H9 (cell line): ENCODE measurements around the gene IER5. TPM values are rescaled to one million over a fixed set of nuclear protein-coding genes. Genes with fewer than 3 reads are reported as not detected.

Source experiments
- DNase-seq: peaks from one replicate; pipeline ENCODE4 v3.0.0-alpha.2; 2017
- H2AFZ ChIP-seq: one replicate; pipeline ENCODE4 v1.6.1; 2013; ENCODE audit warnings: mild to moderate bottlenecking, low read length, control low read depth, moderate library complexity
- H2AK5ac ChIP-seq: 2 replicates; pipeline ENCODE4 v1.6.1; 2013; ENCODE audit warnings: low read length, control low read depth, mixed read lengths; ENCODE audit not compliant: insufficient read length
- H2BK120ac ChIP-seq: one replicate; pipeline ENCODE4 v1.6.1; 2013; ENCODE audit warnings: low read depth, mild to moderate bottlenecking, low read length, control low read depth, inconsistent platforms; ENCODE audit not compliant: poor library complexity, severe bottlenecking
- H2BK12ac ChIP-seq: 2 replicates; pipeline ENCODE4 v1.6.1; 2013; ENCODE audit warnings: low read length, control low read depth, mixed read lengths, low read depth; ENCODE audit not compliant: insufficient read length
- H2BK15ac ChIP-seq: 2 replicates; pipeline ENCODE4 v1.6.1; 2013; ENCODE audit warnings: low read depth, low read length, control low read depth
- H2BK20ac ChIP-seq: one replicate; pipeline ENCODE4 v1.6.1; 2013; ENCODE audit warnings: low read depth, mild to moderate bottlenecking, low read length, control low read depth, inconsistent platforms; ENCODE audit not compliant: poor library complexity, severe bottlenecking
- H2BK5ac ChIP-seq: 2 replicates; pipeline ENCODE4 v1.6.1; 2013; ENCODE audit warnings: low read length, control low read depth, mixed read lengths; ENCODE audit not compliant: insufficient read length
- H3K14ac ChIP-seq: 2 replicates; pipeline ENCODE4 v1.6.1; 2013; ENCODE audit warnings: low read length, control low read depth; ENCODE audit not compliant: insufficient read depth
- H3K18ac ChIP-seq: 2 replicates; pipeline ENCODE4 v1.6.1; 2013; ENCODE audit warnings: low read depth, mild to moderate bottlenecking, mixed read lengths, low read length, control low read depth; ENCODE audit not compliant: insufficient read length
- H3K23ac ChIP-seq: 2 replicates; pipeline ENCODE4 v1.6.1; 2013; ENCODE audit warnings: low read length, control low read depth, mixed read lengths, low read depth; ENCODE audit not compliant: insufficient read length
- H3K23me2 ChIP-seq: 2 replicates; pipeline ENCODE4 v1.6.1; 2013; ENCODE audit warnings: low read depth, mild to moderate bottlenecking, mixed read lengths, low read length, control low read depth; ENCODE audit not compliant: insufficient read length, poor library complexity, severe bottlenecking
- H3K27ac ChIP-seq: 2 replicates; pipeline ENCODE4 v1.5.1; 2013; ENCODE audit warnings: low read length, control low read depth, mixed read lengths, low read depth; ENCODE audit not compliant: insufficient read length
- H3K27me3 ChIP-seq: 2 replicates; pipeline ENCODE4 v1.6.1; 2013; ENCODE audit warnings: low read length, control low read depth, inconsistent platforms; ENCODE audit not compliant: insufficient read depth
- H3K4ac ChIP-seq: 2 replicates; pipeline ENCODE4 v1.6.1; 2013; ENCODE audit warnings: low read depth, mild to moderate bottlenecking, control low read depth, inconsistent platforms, low read length, moderate library complexity
- H3K4me1 ChIP-seq: 2 replicates; pipeline ENCODE4 v1.6.1; 2013; ENCODE audit warnings: low read length, control low read depth, inconsistent platforms; ENCODE audit not compliant: insufficient read depth
- H3K4me2 ChIP-seq: 2 replicates; pipeline ENCODE4 v1.6.1; 2013; ENCODE audit warnings: low read length, control low read depth, mixed read lengths; ENCODE audit not compliant: insufficient read length, insufficient read depth
- H3K56ac ChIP-seq: 2 replicates; pipeline ENCODE4 v1.6.1; 2013; ENCODE audit warnings: low read depth, mild to moderate bottlenecking, mixed read lengths, low read length, control low read depth; ENCODE audit not compliant: insufficient read length
- H3K79me1 ChIP-seq: 2 replicates; pipeline ENCODE4 v1.6.1; 2013; ENCODE audit warnings: low read depth, mild to moderate bottlenecking, moderate library complexity, low read length, control low read depth, inconsistent platforms; ENCODE audit not compliant: insufficient read depth, poor library complexity, severe bottlenecking
- H3K79me2 ChIP-seq: 2 replicates; pipeline ENCODE4 v1.6.1; 2013; ENCODE audit warnings: low read length, control low read depth, inconsistent platforms; ENCODE audit not compliant: insufficient read depth
- H3K9ac ChIP-seq: 2 replicates; pipeline ENCODE4 v1.6.1; 2013; ENCODE audit warnings: low read length, control low read depth, mixed read lengths; ENCODE audit not compliant: insufficient read length; ENCODE audit errors: extremely low read depth
- H3K9me3 ChIP-seq: one replicate; pipeline ENCODE4 v1.6.1; 2013; ENCODE audit warnings: low read depth, low read length, inconsistent platforms; ENCODE audit not compliant: control insufficient read depth
- H3T11ph ChIP-seq: one replicate; pipeline ENCODE4 v1.6.1; 2013; ENCODE audit warnings: mild to moderate bottlenecking, low read length, control low read depth, inconsistent platforms
- H4K20me1 ChIP-seq: one replicate; pipeline ENCODE4 v1.6.1; 2013; ENCODE audit not compliant: control insufficient read depth, insufficient read length, insufficient read depth
- H4K5ac ChIP-seq: 2 replicates; pipeline ENCODE4 v1.6.1; 2013; ENCODE audit warnings: low read depth, mild to moderate bottlenecking, mixed read lengths, low read length, control low read depth; ENCODE audit not compliant: insufficient read length
- H4K8ac ChIP-seq: replicated peaks from 2 replicates; pipeline ENCODE4 v1.6.1; 2013; ENCODE audit warnings: low read length, control low read depth, mixed read lengths, low read depth; ENCODE audit not compliant: insufficient read length
- H4K91ac ChIP-seq: 2 replicates; pipeline ENCODE4 v1.6.1; 2013; ENCODE audit warnings: low read depth, mild to moderate bottlenecking, moderate library complexity, mixed read lengths, low read length, control low read depth; ENCODE audit not compliant: insufficient read length
- H3K27ac Mint-ChIP-seq, 3 experiments: 2 replicates in 2 of 3; 3 replicates in 1 of 3; pipeline ENCODE4 v1.8.0; 2020 to 2021; ENCODE audit warnings: mixed read lengths in 3 of 3, mild to moderate bottlenecking in 1 of 3, moderate library complexity in 1 of 3
- H3K27me3 Mint-ChIP-seq: 2 replicates; pipeline ENCODE4 v1.8.0; 2021; ENCODE audit warnings: low read depth, mild to moderate bottlenecking, moderate library complexity, mixed read lengths
- H3K36me3 Mint-ChIP-seq, 3 experiments: 2 replicates in 2 of 3; 3 replicates in 1 of 3; pipeline ENCODE4 v1.8.0; 2020 to 2021; ENCODE audit warnings: low read depth in 3 of 3, mixed read lengths in 3 of 3; ENCODE audit not compliant: insufficient read depth in 1 of 3
- H3K4me1 Mint-ChIP-seq, 2 experiments: 2 replicates each; pipeline ENCODE4 v1.8.0; 2020; ENCODE audit warnings: mixed read lengths in 2 of 2
- H3K4me3 Mint-ChIP-seq, 2 experiments: 2 replicates in 1 of 2; 3 replicates in 1 of 2; pipeline ENCODE4 v1.8.0; 2020 to 2021; ENCODE audit warnings: mild to moderate bottlenecking in 2 of 2, mixed read lengths in 2 of 2, moderate library complexity in 1 of 2
- H3K9me3 Mint-ChIP-seq, 2 experiments: 2 replicates in 1 of 2; 3 replicates in 1 of 2; pipeline ENCODE4 v1.8.0; 2020; ENCODE audit warnings: mild to moderate bottlenecking in 2 of 2, mixed read lengths in 2 of 2, moderate library complexity in 1 of 2
- CTCF ChIP-seq: fragments of 200-600 bp; sonication (generic); conservative IDR thresholded peaks from 3 replicates; pipeline ENCODE4 v1.8.0; 2021; ENCODE audit warnings: antibody characterized with exemption, mild to moderate bottlenecking
- WGBS: extraction: QIAGEN DNeasy Blood & Tissue Kit; methylation state at CpG from one replicate; pipeline ENCODE4 v1.1.7; 2013; ENCODE audit warnings: missing lambda C conversion rate, low lambda C conversion rate, mixed read lengths; ENCODE audit not compliant: insufficient read length; ENCODE audit errors: extremely low coverage; 5-methylcytosine and 5-hydroxymethylcytosine counted together
- total RNA-seq: library from RNA; stranded (reverse); gene quantifications from 2 replicates; pipeline ENCODE4 v1.2.1, GENCODE V29; 2021

Gene IER5
- total RNA-seq, 1 experiment from 2014 or later = 6.7 TPM

- no peak overlapping the region for H3K23ac ChIP-seq
- H2BK120ac ChIP-seq = no peak overlapping the region
- peak overlapping the region; percentile 78 for H3K18ac ChIP-seq
- no peaks in the 10 kb centered on the region for H3K9me3 ChIP-seq
- H3K4me1 Mint-ChIP-seq = peaks cover 81 to 84% of the 10 kb centered on the region in 2 experiments
- no peak for TF ChIP-seq CTCF
- H3K23me2 ChIP-seq = peaks cover 9% of the 10 kb centered on the region
- H3K4me1 ChIP-seq = peaks cover 16% of the 10 kb centered on the region; the same call in 1 of the 2 replicates
- no peak overlapping the region for H2AK5ac ChIP-seq
- H2BK12ac ChIP-seq = peak overlapping the region; percentile 42
- peak overlapping the region; percentile 94 to 97 (median 97) for H3K27ac Mint-ChIP-seq
- no CpG with 5 or more reads among the region's 9 CpGs for WGBS
- H3K27me3 ChIP-seq = peaks cover 21% of the 10 kb centered on the region; the same call in 1 of the 2 replicates
- no peak overlapping the region for H4K5ac ChIP-seq
- peak overlapping the region; percentile 29 for H3K9ac ChIP-seq
- H3K4ac ChIP-seq = no peak overlapping the region
- peaks cover 0 to 4% of the 10 kb centered on the region in 2 experiments; a peak in 2 of 5 replicates for H3K9me3 Mint-ChIP-seq
- H3K27me3 Mint-ChIP-seq = peaks cover 62% of the 10 kb centered on the region
- peak overlapping the region; percentile 90 for H3K27ac ChIP-seq
- H3K79me2 ChIP-seq = no peaks in the 10 kb centered on the region
- H3T11ph ChIP-seq = no peak overlapping the region
- no peak overlapping the region for H2BK15ac ChIP-seq
- H3K79me1 ChIP-seq = no peaks in the 10 kb centered on the region
- no peak overlapping the region for H2BK20ac ChIP-seq
- no peak overlapping the region for H4K91ac ChIP-seq
- peak overlapping the region; percentile 21 for H2BK5ac ChIP-seq
- H4K20me1 ChIP-seq = no peaks in the 10 kb centered on the region
- H3K36me3 Mint-ChIP-seq = no peaks in the 10 kb centered on the region; a peak in 2 of 7 replicates
- 0 out of 2 replicates have a peak overlapping the region, but pooled peaks have one; percentile 55 for H3K14ac ChIP-seq
- H4K8ac ChIP-seq = no peak overlapping the region
- no peak overlapping the region for H2AFZ ChIP-seq
- H3K56ac ChIP-seq = no peak overlapping the region
- H3K4me2 ChIP-seq = peak overlapping the region; percentile 84
- DNase-seq = peak; percentile 80
- H3K4me3 Mint-ChIP-seq = peak overlapping the region; percentile 51 to 82
Measured at GRCh38 chr1:181101581-181102226, 13.2 kb downstream of the IER5 start.
